OCI-LY3 (cell line): ENCODE results near the gene BAIAP2.

ENCODE experiments used
- H2AFZ ChIP-seq: fragments of 200-600, 300-600 bp; shearing (Covaris generic); 2 replicates; pipeline ENCODE4 v1.6.0; 2014; ENCODE audit warnings: antibody characterized with exemption, low read depth, low read length
- H3K27ac ChIP-seq: fragments of 200-600, 300-600 bp; sonication (generic); 2 replicates; pipeline ENCODE4 v1.5.1; 2014; ENCODE audit warnings: mild to moderate bottlenecking, low read length, moderate library complexity, mixed read lengths
- H3K27me3 ChIP-seq: fragments of 200-600, 300-600 bp; sonication (generic); 2 replicates; pipeline ENCODE4 v1.6.1; 2014; ENCODE audit warnings: low read depth, low read length, mixed read lengths
- H3K36me3 ChIP-seq: fragments of 200-600, 300-600 bp; sonication (generic); replicated peaks from 2 replicates; pipeline ENCODE3; 2014; ENCODE audit warnings: low read depth, low read length, mixed read lengths
- H3K4me1 ChIP-seq: fragments of 300-600, 200-600 bp; sonication (generic); 2 replicates; pipeline ENCODE4 v1.6.1; 2014; ENCODE audit warnings: low read length, mixed read lengths
- H3K4me2 ChIP-seq: fragments of 200-600, 300-600 bp; sonication (generic); 2 replicates; pipeline ENCODE4 v1.6.1; 2014; ENCODE audit warnings: low read length, mixed read lengths
- H3K4me3 ChIP-seq: fragments of 300-600, 200-600 bp; sonication (generic); 2 replicates; pipeline ENCODE4 v1.5.1; 2014; ENCODE audit warnings: antibody characterized with exemption, mild to moderate bottlenecking, low read length, moderate library complexity
- H3K79me2 ChIP-seq: fragments of 300-600, 200-600 bp; shearing (Covaris generic); 2 replicates; pipeline ENCODE4 v1.6.1; 2014; ENCODE audit warnings: mild to moderate bottlenecking, low read length, mixed read lengths
- H3K9ac ChIP-seq: fragments of 300-600, 200-600 bp; shearing (Covaris generic); 2 replicates; pipeline ENCODE4 v1.6.0; 2014; ENCODE audit warnings: mild to moderate bottlenecking, low read length, moderate library complexity
- H3K9me3 ChIP-seq: fragments of 200-600, 300-600 bp; shearing (Covaris generic); 2 replicates; pipeline ENCODE4 v1.6.1; 2014; ENCODE audit warnings: low read length, mixed read lengths; ENCODE audit not compliant: insufficient read depth
- H4K20me1 ChIP-seq: fragments of 200-600, 300-600 bp; sonication (generic); 2 replicates; pipeline ENCODE4 v1.6.1; 2016; ENCODE audit warnings: low read length, mixed read lengths; ENCODE audit not compliant: insufficient read depth
- EZH2phosphoT487 ChIP-seq: fragments of 200-600 bp; shearing (Covaris generic); IDR thresholded peaks from 2 replicates; pipeline ENCODE4 v1.6.1; 2018; ENCODE audit warnings: antibody characterized with exemption, mixed run types, low read depth
- TF ChIP-seq, protein P1 (sequence below): fragments of 200-600, 300-600 bp; sonication (generic); IDR thresholded peaks from 2 replicates; pipeline ENCODE4 v1.5.1; 2014; ENCODE audit warnings: antibody characterized with exemption, low read length, low read depth

Gene BAIAP2

GRCh38 chr17:81120695-81121621, 86.0 kb downstream of the BAIAP2 start:
- H2AFZ ChIP-seq = no peak overlapping the region
- no peaks in the 10 kb centered on the region for H3K36me3 ChIP-seq
- no peak overlapping the region for H3K4me2 ChIP-seq
- no peak overlapping the region for H3K9ac ChIP-seq
- no peaks in the 10 kb centered on the region for H3K79me2 ChIP-seq
- no peak overlapping the region for H3K27ac ChIP-seq
- H3K4me3 ChIP-seq = no peak overlapping the region
- no peaks in the 10 kb centered on the region for H3K27me3 ChIP-seq
- no peaks in the 10 kb centered on the region for H3K9me3 ChIP-seq
- TF ChIP-seq, protein P1, sequence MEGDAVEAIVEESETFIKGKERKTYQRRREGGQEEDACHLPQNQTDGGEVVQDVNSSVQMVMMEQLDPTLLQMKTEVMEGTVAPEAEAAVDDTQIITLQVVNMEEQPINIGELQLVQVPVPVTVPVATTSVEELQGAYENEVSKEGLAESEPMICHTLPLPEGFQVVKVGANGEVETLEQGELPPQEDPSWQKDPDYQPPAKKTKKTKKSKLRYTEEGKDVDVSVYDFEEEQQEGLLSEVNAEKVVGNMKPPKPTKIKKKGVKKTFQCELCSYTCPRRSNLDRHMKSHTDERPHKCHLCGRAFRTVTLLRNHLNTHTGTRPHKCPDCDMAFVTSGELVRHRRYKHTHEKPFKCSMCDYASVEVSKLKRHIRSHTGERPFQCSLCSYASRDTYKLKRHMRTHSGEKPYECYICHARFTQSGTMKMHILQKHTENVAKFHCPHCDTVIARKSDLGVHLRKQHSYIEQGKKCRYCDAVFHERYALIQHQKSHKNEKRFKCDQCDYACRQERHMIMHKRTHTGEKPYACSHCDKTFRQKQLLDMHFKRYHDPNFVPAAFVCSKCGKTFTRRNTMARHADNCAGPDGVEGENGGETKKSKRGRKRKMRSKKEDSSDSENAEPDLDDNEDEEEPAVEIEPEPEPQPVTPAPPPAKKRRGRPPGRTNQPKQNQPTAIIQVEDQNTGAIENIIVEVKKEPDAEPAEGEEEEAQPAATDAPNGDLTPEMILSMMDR = no peak
- no peak for TF ChIP-seq EZH2phosphoT487
- H4K20me1 ChIP-seq = no peaks in the 10 kb centered on the region
- H3K4me1 ChIP-seq = no peaks in the 10 kb centered on the region

GRCh38 chr17:81121841-81122733, 87.1 kb downstream of the BAIAP2 start:
- Histone ChIP-seq H2AFZ (no peak overlapping the region), H3K4me2 (no peak overlapping the region), H3K79me2 (no peaks in the 10 kb centered on the region), H4K20me1 (no peaks in the 10 kb centered on the region), H3K36me3 (no peaks in the 10 kb centered on the region), H3K9me3 (no peaks in the 10 kb centered on the region), H3K4me1 (no peaks in the 10 kb centered on the region), H3K27me3 (no peaks in the 10 kb centered on the region), H3K4me3 (no peak overlapping the region), H3K9ac (no peak overlapping the region), H3K27ac (no peak overlapping the region)
- TF ChIP-seq, protein P1 = no peak
- no peak for TF ChIP-seq EZH2phosphoT487

- Histone ChIP-seq H3K27ac (no peak overlapping the region), H3K4me3 (no peak overlapping the region), H3K27me3 (no peaks in the 10 kb centered on the region), H4K20me1 (no peaks in the 10 kb centered on the region), H3K79me2 (no peaks in the 10 kb centered on the region), H3K9ac (no peak overlapping the region), H3K9me3 (no peaks in the 10 kb centered on the region), H3K4me2 (no peak overlapping the region), H2AFZ (no peak overlapping the region), H3K4me1 (no peaks in the 10 kb centered on the region), H3K36me3 (no peaks in the 10 kb centered on the region)
- no peak for TF ChIP-seq EZH2phosphoT487
- TF ChIP-seq, protein P1 = no peak
These were observed 88.4 kb downstream of the BAIAP2 start for GRCh38 chr17:81123052-81124048.
